Thoracic aorta (tissue), 2 donors: Measurements from ENCODE around the gene MCM9. TPM values are rescaled to one million over a fixed set of nuclear protein-coding genes. Genes with fewer than 3 reads are reported as not detected.

Experiments used
- ATAC-seq: fragments of 150-250 bp; one replicate; pipeline ENCODE4 v1.8.0; 2017; ENCODE audit warnings: low read depth; ENCODE audit not compliant: insufficient number of reproducible peaks, low FRiP score
- DNase-seq: peaks from one replicate; pipeline ENCODE4 v3.0.0-alpha.2; 2020; ENCODE audit warnings: low spot score
- H3K27ac ChIP-seq, 2 donors: fragments of 200-600 bp; sonication (generic); 1 replicate in 1 of 2; 2 replicates in 1 of 2; pipeline ENCODE4 v1.5.1; 2016; ENCODE audit warnings: mild to moderate bottlenecking in 2 of 2, moderate library complexity in 2 of 2
- H3K27me3 ChIP-seq: fragments of 200-600 bp; sonication (generic); replicated peaks from 2 replicates; pipeline ENCODE4 v1.6.0; 2016; ENCODE audit warnings: mild to moderate bottlenecking; ENCODE audit not compliant: insufficient read depth
- H3K36me3 ChIP-seq: fragments of 200-600 bp; sonication (generic); one replicate; pipeline ENCODE4 v1.5.1; 2016
- H3K4me1 ChIP-seq, 2 donors: fragments of 200-600 bp; sonication (generic); 1 replicate in 1 of 2; 2 replicates in 1 of 2; pipeline versions ENCODE4 v1.5.1 to v1.6.0; 2016; ENCODE audit warnings: low read depth in 2 of 2, mild to moderate bottlenecking in 1 of 2; ENCODE audit not compliant: control insufficient read depth in 1 of 2
- H3K4me3 ChIP-seq: fragments of 200-600 bp; sonication (generic); 2 replicates; pipeline ENCODE4 v1.5.1; 2016; ENCODE audit warnings: mild to moderate bottlenecking
- H3K9me3 ChIP-seq: fragments of 200-600 bp; sonication (generic); 2 replicates; pipeline ENCODE4 v1.5.1; 2016
- CTCF ChIP-seq: fragments of 200-600 bp; sonication (generic); IDR thresholded peaks from one replicate; pipeline ENCODE4 v1.5.1; 2019; ENCODE audit warnings: antibody characterized with exemption
- total RNA-seq, 2 donors: library from RNA; depleted of rRNA; stranded (reverse); fragments of >200 nt; gene quantifications; one replicate each; pipeline versions ENCODE4 v1.1.0 to v1.2.3, GENCODE V29; 2016

Gene MCM9
- total RNA-seq, 2 donors from 2014 or later, result 14.1 to 22.2 TPM

GRCh38 chr6:118812970-118813369 lies 122.0 kb downstream of the MCM9 start:
- Histone ChIP-seq H3K27ac (no peak overlapping the region), H3K36me3 (no peaks in the 10 kb centered on the region), H3K4me1 (no peaks in the 10 kb centered on the region), H3K27me3 (no peaks in the 10 kb centered on the region), H3K9me3 (no peaks in the 10 kb centered on the region), H3K4me3 (no peak overlapping the region)
- no peak for DNase-seq
- no peak for TF ChIP-seq CTCF
- ATAC-seq, result no peak

GRCh38 chr6:118810420-118811027 lies 124.4 kb downstream of the MCM9 start:
- ATAC-seq, result no peak
- TF ChIP-seq CTCF, result no peak
- H3K4me1 ChIP-seq, result no peaks in the 10 kb centered on the region
- H3K27me3 ChIP-seq, result no peaks in the 10 kb centered on the region
- no peaks in the 10 kb centered on the region for H3K9me3 ChIP-seq
- no peak overlapping the region for H3K27ac ChIP-seq
- DNase-seq, result no peak
- no peaks in the 10 kb centered on the region for H3K36me3 ChIP-seq
- H3K4me3 ChIP-seq, result no peak overlapping the region

- Histone ChIP-seq H3K27me3 (no peaks in the 10 kb centered on the region), H3K36me3 (no peaks in the 10 kb centered on the region), H3K27ac (no peak overlapping the region), H3K9me3 (no peaks in the 10 kb centered on the region), H3K4me1 (no peaks in the 10 kb centered on the region), H3K4me3 (no peak overlapping the region)
- DNase-seq, result no peak
- no peak for ATAC-seq
- no peak for TF ChIP-seq CTCF
These were observed 125.9 kb downstream of the MCM9 start for GRCh38 chr6:118808793-118809638.

GRCh38 chr6:118804091-118804490 lies 130.9 kb downstream of the MCM9 start:
- H3K4me1 ChIP-seq, result peaks cover 0 to 9% of the 10 kb centered on the region in 2 donors
- no peak for DNase-seq
- no peaks in the 10 kb centered on the region for H3K9me3 ChIP-seq
- no peak for TF ChIP-seq CTCF
- H3K36me3 ChIP-seq, result no peaks in the 10 kb centered on the region
- no peak overlapping the region for H3K4me3 ChIP-seq
- H3K27me3 ChIP-seq, result no peaks in the 10 kb centered on the region
- H3K27ac ChIP-seq, result no peak overlapping the region
- no peak for ATAC-seq

GRCh38 chr6:118801257-118801656 lies 133.7 kb downstream of the MCM9 start:
- ATAC-seq (no peak), DNase-seq (no peak)
- no peaks in the 10 kb centered on the region for H3K9me3 ChIP-seq
- H3K27me3 ChIP-seq, result no peaks in the 10 kb centered on the region
- no peak for TF ChIP-seq CTCF
- no peak overlapping the region for H3K27ac ChIP-seq
- H3K4me3 ChIP-seq, result no peak overlapping the region
- H3K36me3 ChIP-seq, result no peaks in the 10 kb centered on the region
- peaks cover 0 to 9% of the 10 kb centered on the region in 2 donors for H3K4me1 ChIP-seq
